ENCODE results near the gene PABPC4L.
"Not testable (repeated sequence)": the region's sequence is repeated elsewhere in the genome, so short reads cannot be mapped to it uniquely, and the experiment has no call there.

PABPC4L gene

DNA sequence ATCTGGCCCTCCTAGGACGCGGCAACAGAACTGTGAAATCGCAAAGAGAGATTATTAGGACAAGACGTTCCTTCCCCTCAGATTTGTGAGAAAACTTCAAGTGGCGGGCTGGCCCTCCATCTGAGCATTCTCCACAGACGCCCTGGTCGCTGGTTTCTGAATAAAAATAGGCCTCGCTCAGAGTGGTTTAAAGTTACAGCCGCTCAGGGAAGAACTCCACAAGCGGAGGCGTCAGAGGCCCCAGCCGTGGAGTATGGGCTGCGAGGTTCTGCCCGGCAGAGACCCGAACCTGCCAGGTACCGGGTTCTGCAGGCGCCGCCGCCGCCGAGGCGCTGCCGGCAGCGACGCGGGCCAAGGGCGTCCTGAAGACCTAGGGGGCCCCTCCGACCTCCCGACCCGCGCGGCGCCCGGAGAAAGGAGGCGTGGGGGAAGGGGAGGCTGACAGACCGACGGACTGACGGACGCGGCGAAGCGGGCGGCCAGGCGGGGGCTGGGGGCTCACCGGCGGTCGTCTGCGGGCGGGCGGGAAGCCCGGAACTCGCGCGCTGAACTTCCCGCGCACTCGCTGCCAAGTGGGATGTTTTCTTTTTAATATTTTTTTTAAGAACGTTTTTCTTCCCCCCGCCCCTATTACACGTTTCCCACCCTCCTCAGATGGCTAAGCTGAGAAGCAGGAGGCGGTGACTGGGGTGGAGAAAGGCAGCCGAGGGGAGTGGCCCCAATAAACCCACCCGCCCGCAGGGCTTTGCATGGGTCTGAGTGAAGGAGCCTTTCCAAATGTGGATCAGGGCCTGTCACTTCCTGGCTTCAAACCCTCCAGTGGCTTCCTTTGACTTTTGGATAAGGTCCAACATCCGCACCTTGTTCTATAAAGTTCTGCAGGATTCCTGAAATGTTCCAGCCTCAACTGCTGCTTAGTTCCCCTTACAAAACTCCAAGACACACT lies at the start of gene PABPC4L:
TSS of gene PABPC4L (minus strand) at position 574 of the 946 bp plus-strand sequence. CDS start 770 bp downstream, outside the sequence.
- DNase-seq (ENCODE audit: low read depth, low spot score) = no peak

DNA sequence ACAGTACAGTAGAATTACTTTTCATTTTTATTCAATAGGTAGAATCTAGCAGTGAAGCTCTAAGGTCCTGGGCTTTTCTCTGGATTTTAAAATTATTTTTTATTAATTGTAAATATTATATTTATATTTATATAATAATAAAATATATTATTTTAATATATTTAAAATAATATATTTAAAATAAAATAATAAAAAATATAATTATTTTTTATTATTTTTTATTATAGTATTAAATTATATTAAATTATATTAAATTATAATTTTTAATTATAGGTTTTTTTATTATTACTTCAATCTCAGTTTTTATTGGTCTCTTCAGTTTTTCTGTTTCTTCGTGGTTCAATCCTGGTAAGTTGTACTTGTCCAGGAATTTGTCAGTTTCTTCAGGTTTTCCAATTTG lies 49.7 kb upstream of the PABPC4L start:
- DNase-seq (ENCODE audit: low read depth, low spot score) = no peak

DNA sequence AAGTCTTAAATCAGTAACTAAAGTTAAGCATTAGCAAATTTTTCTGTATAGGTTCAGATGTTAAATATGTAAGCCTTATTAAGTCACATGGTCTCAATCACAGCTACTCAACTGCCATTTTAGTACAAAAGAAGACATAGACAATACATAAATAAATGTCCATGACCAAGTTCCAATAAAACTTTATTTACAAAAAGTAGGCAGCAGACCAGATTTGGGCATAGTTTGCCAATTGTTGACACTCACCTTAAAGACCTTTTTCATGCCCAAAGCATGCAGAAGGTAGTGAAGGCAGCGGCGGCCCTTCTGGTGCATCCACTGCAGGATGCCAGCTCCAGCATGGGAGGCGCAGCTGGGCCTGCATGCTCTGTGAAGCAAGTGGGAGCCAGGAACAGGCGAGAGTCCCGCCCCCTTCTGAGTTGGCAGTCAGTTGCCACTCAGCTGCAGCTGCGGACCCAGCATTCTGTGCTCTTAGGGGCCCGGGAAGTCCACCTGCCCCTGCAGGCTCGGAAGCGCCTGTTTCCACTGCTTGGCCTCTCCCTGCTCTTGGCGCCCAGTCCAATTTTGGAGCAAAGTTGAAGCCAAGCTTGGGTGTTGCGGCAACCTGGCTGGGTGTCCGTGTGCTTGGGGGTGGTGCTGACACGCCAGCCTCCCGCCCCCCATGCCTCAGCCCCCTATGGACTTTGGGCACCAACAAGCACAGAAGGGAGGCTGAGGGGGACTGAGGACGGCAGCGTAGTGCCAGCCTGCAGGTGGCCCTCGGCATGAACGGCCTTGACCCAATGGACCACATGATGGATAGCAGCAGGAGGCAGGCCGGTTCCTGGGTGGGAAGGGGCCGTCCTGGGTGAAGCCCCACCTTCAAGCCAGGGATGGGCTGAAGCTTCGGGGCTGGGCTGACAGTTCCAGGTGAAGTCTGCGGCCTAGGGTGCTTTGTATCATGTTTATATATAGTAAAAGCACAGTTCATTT lies 42.4 kb upstream of the PABPC4L start:
- no peak for DNase-seq (ENCODE audit: low read depth, low spot score)

DNA sequence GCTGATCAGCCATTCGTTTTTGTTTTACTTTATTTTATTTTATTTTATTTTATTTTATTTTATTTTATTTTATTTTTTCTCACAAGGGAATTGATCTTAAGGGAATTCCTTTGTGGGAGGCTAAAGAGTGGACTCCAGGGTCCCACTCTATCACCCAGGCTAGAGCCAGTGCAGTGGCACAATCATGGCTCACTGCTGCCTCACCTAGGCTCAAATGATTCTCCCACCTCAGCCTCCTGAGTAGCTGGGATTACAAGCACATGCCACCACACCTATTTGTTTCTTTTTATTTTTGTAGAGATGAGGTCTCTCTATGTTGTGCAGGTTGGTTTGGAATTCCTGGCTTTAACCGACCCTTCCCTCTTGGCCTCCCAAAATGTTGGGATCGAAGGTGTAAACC lies 17.5 kb upstream of the PABPC4L start:
- no peak for DNase-seq (ENCODE audit: low read depth, low spot score)

DNA sequence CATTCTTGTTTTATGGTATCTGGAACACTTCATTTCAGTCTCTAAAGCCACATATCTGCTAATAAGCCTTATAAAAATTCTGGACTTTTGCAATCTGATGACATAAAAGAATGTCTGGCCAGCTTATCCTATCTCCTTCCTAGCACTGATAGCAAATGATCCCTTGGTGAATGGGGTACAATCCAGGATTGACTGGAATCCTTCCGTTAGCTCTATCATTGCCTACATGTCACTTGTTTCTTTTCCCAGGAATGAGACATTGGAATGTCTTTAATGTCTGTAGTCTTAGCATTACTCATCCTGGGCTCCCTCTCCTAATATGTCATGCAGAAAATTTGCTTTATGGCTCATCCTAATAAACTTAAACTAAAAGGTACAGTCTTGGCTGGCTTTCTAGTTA lies 14.8 kb upstream of the PABPC4L start:
- DNase-seq (ENCODE audit: low read depth, low spot score) = no peak

DNA sequence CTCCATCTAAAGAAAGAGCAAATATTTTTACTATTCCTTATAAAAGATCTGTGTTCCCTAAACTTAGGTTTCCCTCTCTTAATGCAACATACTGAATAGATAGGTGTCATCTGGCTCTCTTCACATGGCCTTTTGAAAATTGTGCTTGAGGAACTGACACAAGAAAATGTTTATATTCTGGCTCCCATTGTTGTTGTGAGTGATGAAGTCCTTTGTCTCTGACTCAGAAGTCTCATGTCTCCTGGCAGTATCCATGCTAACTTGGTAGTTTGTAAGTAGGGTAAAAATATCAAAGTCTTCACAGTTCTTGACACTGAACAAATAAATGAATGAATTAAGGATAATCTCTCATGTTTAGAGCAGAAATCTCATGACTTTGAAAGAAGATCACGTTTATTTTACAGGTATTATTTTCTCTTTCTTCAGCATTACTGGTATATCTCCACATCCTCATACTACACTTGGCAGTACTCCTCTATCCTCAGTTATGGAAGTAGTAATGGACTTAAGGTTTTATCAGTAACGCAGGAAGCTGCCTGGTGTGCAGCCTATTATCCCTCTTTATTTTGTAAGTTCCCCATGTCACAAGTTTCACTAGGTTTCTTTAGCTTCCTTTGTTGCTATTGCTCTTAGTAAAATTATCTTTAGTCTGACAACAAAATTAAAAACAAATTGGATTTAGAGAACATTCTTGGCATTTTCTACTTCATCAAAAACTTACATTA lies 14.2 kb upstream of the PABPC4L start:
- DNase-seq (ENCODE audit: low read depth, low spot score) = no peak

DNA sequence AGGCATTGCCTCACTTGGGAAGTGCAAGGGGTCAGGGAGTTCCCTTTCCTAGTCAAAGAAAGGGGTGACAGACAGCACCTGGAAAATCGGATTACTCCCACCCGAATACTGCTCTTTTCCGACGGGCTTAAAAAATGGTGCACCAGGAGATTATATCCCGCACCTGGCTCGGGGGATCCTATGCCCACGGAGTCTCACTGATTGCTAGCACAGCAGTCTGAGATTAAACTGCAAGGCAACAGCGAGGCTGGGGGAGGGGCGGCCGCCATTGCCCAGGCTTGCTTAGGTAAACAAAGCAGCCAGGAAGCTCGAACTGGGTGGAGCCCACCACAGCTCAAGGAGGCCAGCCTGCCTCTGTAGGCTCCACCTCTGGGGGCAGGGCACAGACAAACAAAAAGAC lies 6.4 kb upstream of the PABPC4L start:
- not testable (repeated sequence) for DNase-seq (ENCODE audit: low read depth, low spot score)

DNA sequence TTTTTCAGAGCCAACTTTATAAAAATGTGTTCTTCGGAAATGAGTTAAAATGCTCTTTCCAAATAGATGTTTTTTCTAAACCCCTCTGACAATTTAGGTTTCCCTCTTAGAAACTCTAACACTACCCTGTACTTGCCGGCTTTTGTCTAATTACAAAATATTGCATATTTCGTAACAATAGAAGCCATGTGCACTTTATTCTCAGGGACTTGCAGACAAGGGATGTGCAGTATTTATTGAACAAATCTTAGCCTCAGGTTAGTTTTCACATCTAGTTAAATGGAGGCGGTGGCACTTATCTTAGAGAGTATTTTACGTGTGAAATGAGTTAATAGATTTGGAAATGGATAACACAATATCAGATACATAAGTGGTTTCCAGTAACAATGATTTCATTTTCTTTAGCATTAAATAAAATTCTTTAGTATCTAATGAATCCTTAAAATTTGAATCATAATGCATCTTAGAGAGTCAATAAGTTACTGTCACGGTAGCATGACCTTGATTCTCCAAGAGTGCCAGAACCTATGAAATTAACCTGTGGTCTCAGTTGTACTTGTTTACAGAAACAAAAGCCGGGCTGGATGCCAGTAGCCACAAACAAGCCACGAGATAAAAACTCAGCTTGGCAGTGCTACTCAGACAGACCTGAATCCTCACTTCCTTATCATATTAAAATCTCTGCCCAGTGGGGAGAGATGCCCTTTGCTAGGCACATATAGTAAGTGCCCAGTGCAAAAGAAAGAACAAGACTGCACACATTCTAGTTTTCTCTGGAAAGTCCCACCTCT lies 772 bp upstream of the PABPC4L start:
- DNase-seq (ENCODE audit: low read depth, low spot score) = no peak

DNA sequence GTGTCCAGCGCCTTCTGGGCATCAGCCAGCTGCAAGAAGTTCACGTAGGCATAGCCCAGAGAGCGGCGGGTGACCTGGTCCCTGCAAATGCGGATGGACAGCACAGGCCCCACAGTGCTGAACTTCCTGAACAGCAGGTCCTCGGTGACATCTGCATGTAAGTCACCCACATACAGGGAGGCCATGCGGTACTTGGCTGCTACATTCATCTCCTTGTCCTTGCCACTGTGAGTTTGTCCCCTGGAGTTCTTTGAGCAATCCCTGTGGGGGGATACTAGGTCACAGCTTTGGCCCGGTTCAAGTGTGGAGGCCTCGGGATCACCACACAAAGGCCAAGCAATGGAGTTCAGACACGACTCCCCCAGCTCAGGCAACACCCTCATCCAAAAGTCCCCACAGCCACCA lies 776 bp downstream of the PABPC4L start:
- DNase-seq (ENCODE audit: low read depth, low spot score) = no peak

DNA sequence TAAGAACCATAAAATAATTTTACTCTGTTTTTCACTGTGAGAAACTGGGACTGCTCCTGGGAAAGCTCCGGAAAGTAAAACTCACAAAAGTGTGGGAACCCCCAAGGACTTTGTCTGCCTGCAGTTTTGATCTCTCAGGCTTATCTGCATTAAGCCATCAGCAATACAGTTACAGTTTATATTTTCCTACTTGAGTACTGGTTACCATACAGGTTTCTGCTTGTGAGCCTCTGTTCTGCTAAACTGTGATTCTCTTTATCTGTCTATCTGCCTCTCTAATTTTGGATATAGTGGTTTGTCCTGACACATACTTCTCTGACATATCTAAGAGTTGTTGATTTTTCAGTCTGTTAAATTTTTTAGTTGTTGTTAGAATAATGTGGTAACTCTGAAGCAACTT lies 11.6 kb downstream of the PABPC4L start:
- DNase-seq (ENCODE audit: low read depth, low spot score) = no peak

DNA sequence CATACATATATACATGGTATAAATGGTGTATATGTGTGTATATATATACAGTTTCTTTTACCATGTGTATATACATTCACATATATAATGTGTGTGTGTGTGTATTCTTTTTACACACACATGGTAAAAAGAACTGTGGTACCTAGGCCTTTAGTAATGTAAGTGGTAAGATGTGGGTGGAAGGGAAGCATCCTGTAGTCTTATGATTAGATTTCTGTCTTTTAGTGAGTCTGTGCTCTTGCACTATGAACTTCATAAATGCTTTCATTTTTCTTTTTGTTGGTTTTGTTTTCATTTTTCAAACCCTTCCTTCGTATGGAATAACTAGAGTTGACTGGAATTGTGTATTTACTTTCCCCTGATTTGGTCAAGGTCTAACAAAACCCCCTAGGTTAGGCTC lies 12.1 kb downstream of the PABPC4L start:
- DNase-seq (ENCODE audit: low read depth, low spot score) = no peak

DNA sequence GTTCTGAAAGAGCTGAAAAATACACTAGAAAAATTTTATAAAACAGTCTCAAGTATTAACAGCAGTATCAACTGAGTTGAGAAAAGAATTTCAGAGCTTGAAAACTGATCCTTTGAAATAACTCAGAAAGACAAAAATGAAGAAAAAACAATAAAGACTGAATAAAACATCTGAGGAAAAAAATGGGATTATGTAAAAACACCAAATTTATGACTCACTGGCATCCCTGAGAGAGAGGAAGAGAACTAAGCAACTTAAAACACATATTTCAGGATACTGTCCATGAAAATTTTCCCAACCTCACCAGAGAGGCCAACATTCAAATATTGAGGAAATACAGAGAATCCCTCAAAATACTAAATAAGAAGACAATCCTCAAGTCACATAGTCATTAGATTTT lies 22.9 kb downstream of the PABPC4L start:
- DNase-seq (ENCODE audit: low read depth, low spot score) = no peak

DNA sequence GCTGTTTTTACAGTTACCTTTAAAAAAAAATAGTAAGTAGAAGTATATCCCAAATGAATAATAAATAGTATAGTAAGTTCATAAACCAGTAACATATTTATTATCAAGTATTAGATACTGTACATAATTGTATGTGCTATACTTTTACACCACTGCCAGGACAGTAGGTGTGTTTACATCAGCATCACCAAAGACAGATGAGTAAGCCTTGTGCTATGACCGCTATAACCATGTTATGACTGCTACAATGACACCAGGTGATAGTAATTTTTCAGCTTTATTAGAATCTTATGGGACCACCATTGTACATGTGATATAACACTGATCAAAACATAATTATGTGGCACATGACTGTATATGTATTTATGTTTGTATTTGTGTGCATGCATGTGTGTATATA lies 27.3 kb downstream of the PABPC4L start:
- DNase-seq (ENCODE audit: low read depth, low spot score) = no peak

DNA sequence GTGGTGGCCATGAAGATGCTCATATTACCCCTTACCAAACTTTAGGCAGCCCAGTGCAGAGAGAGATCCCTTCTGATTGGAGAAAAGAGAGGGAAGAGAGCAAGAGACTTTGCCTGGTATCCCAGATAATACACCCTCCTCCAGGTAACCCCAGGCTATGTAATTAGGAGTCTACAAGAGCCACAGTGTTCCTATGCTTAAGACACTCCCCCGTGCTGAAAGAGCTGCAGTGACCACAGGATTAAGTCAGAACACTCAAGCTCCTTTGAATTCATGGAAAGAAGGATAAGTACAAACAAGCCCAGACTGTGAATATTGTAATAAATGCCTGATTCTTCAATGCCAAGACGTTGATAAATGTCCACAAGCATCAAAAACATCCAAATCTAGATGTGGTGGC lies 41.4 kb downstream of the PABPC4L start:
- no peak for DNase-seq (ENCODE audit: low read depth, low spot score)

DNA sequence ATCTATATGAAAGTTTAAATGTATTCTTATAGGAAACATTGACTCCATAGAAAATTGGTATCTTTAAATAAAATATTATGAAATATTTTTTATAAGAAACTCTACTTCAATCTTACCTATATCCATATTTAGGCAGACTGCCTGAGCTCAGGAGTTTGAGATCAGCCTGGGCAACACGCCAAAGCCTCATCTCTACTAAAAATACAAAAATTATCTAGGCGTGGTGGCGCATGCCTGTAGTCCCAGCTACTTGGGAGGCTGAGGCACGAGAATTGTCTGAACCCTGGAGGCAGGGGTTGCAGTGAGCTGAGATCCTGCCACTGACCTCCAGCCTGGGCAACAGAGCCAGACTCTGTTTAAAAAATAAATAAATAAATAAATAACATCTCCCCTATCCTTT lies 47.5 kb downstream of the PABPC4L start:
- no peak for DNase-seq (ENCODE audit: low read depth, low spot score)

DNA sequence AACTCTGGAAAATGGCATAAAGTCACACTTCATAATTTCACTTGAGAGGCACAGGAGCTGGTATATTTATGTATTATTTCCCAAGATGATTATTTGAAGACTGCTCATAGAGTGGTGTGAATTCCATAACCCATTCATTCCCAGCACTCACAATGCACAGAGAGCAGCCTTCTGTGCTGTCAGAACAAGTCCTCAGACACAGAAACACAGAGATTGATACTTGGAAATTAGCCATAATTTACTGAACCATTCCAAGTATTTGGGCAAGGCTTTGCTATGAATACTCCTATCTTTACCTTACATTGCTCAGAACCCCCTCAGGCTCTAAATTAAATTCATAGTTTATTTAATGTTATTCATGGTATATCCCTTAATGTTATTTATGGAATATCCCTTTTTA lies 53.6 kb downstream of the PABPC4L start:
- no peak for DNase-seq (ENCODE audit: low read depth, low spot score)

Data from brain pericyte (primary cell).